Measurements from ENCODE around the gene TMEM39A.

The TMEM39A gene

GRCh38 chr3:119401503-119402440 is 61.6 kb downstream of the TMEM39A start:
- TF ChIP-seq CTCF (conservative IDR thresholded peaks at IDR 0.05; ENCODE audit: low read depth, low read length), result no peak
- no peak for DNase-seq (ENCODE audit: low read depth)
- peak overlapping the region; percentile 19 for H3K4me3 ChIP-seq (ENCODE audit: low read length)

GRCh38 chr3:119401069-119401468 is 62.3 kb downstream of the TMEM39A start:
- no peak for DNase-seq (ENCODE audit: low read depth)
- no peak overlapping the region for H3K4me3 ChIP-seq (ENCODE audit: low read length)
- no peak for TF ChIP-seq CTCF (conservative IDR thresholded peaks at IDR 0.05; ENCODE audit: low read depth, low read length)

- no peak overlapping the region for H3K4me3 ChIP-seq (ENCODE audit: low read length)
- TF ChIP-seq CTCF (conservative IDR thresholded peaks at IDR 0.05; ENCODE audit: low read depth, low read length), result no peak
- no peak for DNase-seq (ENCODE audit: low read depth)
Observed at GRCh38 chr3:119400466-119400865, 62.9 kb downstream of the TMEM39A start.

GRCh38 chr3:119396870-119397269 is 66.5 kb downstream of the TMEM39A start:
- TF ChIP-seq CTCF (conservative IDR thresholded peaks at IDR 0.05; ENCODE audit: low read depth, low read length), result no peak
- no peak for DNase-seq (ENCODE audit: low read depth)
- no peak overlapping the region for H3K4me3 ChIP-seq (ENCODE audit: low read length)

- TF ChIP-seq CTCF (conservative IDR thresholded peaks at IDR 0.05; ENCODE audit: low read depth, low read length), result no peak
- no peak for DNase-seq (ENCODE audit: low read depth)
- H3K4me3 ChIP-seq (ENCODE audit: low read length), result no peak overlapping the region
Observed at GRCh38 chr3:119395923-119396358, 67.5 kb downstream of the TMEM39A start.

GRCh38 chr3:119388577-119388976 is 74.8 kb downstream of the TMEM39A start:
- no peak for DNase-seq (ENCODE audit: low read depth)
- no peak for TF ChIP-seq CTCF (conservative IDR thresholded peaks at IDR 0.05; ENCODE audit: low read depth, low read length)
- no peak overlapping the region for H3K4me3 ChIP-seq (ENCODE audit: low read length)

GRCh38 chr3:119382134-119382533 is 81.3 kb downstream of the TMEM39A start:
- DNase-seq (ENCODE audit: low read depth), result no peak
- H3K4me3 ChIP-seq (ENCODE audit: low read length), result no peak overlapping the region
- no peak for TF ChIP-seq CTCF (conservative IDR thresholded peaks at IDR 0.05; ENCODE audit: low read depth, low read length)

Measured in retinal pigment epithelial cell (primary cell).